Measurements from ENCODE around the gene IGFL4.

The IGFL4 gene

GRCh38 chr19:46018729-46019251 lies 22.0 kb downstream of the IGFL4 start:
- no peak for DNase-seq

GRCh38 chr19:46017874-46018675 lies 22.7 kb downstream of the IGFL4 start:
- DNase-seq = no peak

- DNase-seq = no peak
These were observed 23.7 kb downstream of the IGFL4 start for GRCh38 chr19:46017095-46017429.

- DNase-seq = peak; percentile 74
These were observed 24.2 kb downstream of the IGFL4 start for GRCh38 chr19:46016426-46017094.

GRCh38 chr19:46015687-46016425 lies 24.9 kb downstream of the IGFL4 start:
- no peak for DNase-seq

GRCh38 chr19:46014941-46015686 lies 25.7 kb downstream of the IGFL4 start:
- DNase-seq = peak; percentile 60

- DNase-seq = no peak
These were observed 26.3 kb downstream of the IGFL4 start for GRCh38 chr19:46014534-46014933.

- peak; percentile 79 for DNase-seq
These were observed 31.0 kb downstream of the IGFL4 start for GRCh38 chr19:46009530-46010510.

- DNase-seq = no peak
These were observed 34.4 kb downstream of the IGFL4 start for GRCh38 chr19:46006411-46006810.

- no peak for DNase-seq
These were observed 38.0 kb downstream of the IGFL4 start for GRCh38 chr19:46002678-46003275.

- peak; percentile 44 for DNase-seq
These were observed 40.1 kb downstream of the IGFL4 start for GRCh38 chr19:46000491-46001246.

GRCh38 chr19:45999653-46000121 lies 41.1 kb downstream of the IGFL4 start:
- DNase-seq = no peak

GRCh38 chr19:45998834-45999233 lies 42.0 kb downstream of the IGFL4 start:
- no peak for DNase-seq

GRCh38 chr19:45996933-45997332 lies 43.9 kb downstream of the IGFL4 start:
- DNase-seq = no peak

- peak; percentile 43 for DNase-seq
These were observed 45.0 kb downstream of the IGFL4 start for GRCh38 chr19:45995715-45996385.

GRCh38 chr19:45994998-45995714 lies 45.6 kb downstream of the IGFL4 start, which contains the start of gene CCDC61:
CCDC61 (plus strand) TSS chr19:45995467; CDS start chr19:46003019, 7,552 bp downstream.
- DNase-seq = peak; percentile 100

- no peak for DNase-seq
These were observed 46.3 kb downstream of the IGFL4 start for GRCh38 chr19:45994456-45994997.

GRCh38 chr19:45990113-45990728 lies 50.6 kb downstream of the IGFL4 start:
- DNase-seq = no peak
